Right atrium auricular region (tissue), 2 donors: ENCODE measurements around the gene CRCP. TPM values are rescaled to one million over a fixed set of nuclear protein-coding genes. Genes with fewer than 3 reads are reported as not detected.

Experiments used
- DNase-seq: peaks from one replicate; pipeline ENCODE4 v3.0.0-alpha.2; 2019; ENCODE audit warnings: low spot score
- H3K27ac ChIP-seq, 2 donors: fragments of 200-600 bp; sonication (generic); 1 replicate in 1 of 2; 2 replicates in 1 of 2; pipeline ENCODE4 v1.5.1; 2016 to 2019
- H3K27me3 ChIP-seq, 2 donors: fragments of 200-600 bp; sonication (generic); one replicate each; pipeline versions ENCODE4 v1.5.1 to v1.6.0; 2017 to 2019
- H3K36me3 ChIP-seq: fragments of 200-600 bp; sonication (generic); one replicate; pipeline ENCODE4 v1.5.1; 2016
- H3K4me1 ChIP-seq, 2 donors: fragments of 200-600 bp; sonication (generic); one replicate each; pipeline versions ENCODE4 v1.5.1 to v1.6.0; 2017 to 2019
- H3K4me3 ChIP-seq, 2 donors: fragments of 200-600 bp; sonication (generic); 1 replicate in 1 of 2; 2 replicates in 1 of 2; pipeline ENCODE4 v1.5.1; 2017 to 2019; ENCODE audit warnings: mild to moderate bottlenecking in 1 of 2, moderate library complexity in 1 of 2
- H3K9me3 ChIP-seq, 2 donors: fragments of 200-600 bp; sonication (generic); one replicate each; pipeline ENCODE4 v1.5.1; 2019
- total RNA-seq, 2 donors: library from RNA; depleted of rRNA; stranded (reverse); fragments of >200 nt; gene quantifications; one replicate each; pipeline ENCODE4 v1.1.0, GENCODE V29; 2016
- TF ChIP-seq, protein P1 (sequence below), 2 donors: fragments of 200-600 bp; sonication (generic); IDR thresholded peaks; one replicate each; pipeline ENCODE4 v1.5.1; 2019; ENCODE audit warnings: antibody characterized with exemption in 2 of 2

The CRCP gene
- total RNA-seq, 2 donors from 2014 or later, result 29.9 to 44.9 TPM

DNA sequence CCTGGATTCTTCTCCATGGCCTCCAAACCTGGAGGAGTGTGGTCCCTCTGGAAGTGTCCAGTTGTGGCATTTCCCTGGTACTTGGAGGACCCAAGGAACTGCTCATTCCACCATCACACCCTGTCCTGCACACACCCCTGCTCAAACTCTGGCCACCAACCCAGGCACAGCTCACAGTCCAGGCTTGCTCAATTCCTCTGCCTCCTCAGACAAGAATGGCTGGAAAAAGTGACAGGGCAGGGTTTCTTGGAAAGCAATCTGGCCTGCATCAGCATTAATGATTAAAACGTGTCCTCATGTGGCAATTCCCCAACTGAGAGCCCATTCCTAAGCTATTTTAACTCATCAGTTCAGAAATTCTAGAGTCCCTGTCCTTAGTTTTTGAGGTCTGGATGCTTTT is 73.3 kb downstream of the CRCP start:
- Histone ChIP-seq H3K27ac (peak overlapping the region in 1 of 2 donors; percentile 23), H3K27me3 (no peaks in the 10 kb centered on the region), H3K9me3 (no peaks in the 10 kb centered on the region), H3K4me1 (no peaks in the 10 kb centered on the region), H3K36me3 (no peaks in the 10 kb centered on the region), H3K4me3 (no peak overlapping the region)
- TF ChIP-seq, protein P1, sequence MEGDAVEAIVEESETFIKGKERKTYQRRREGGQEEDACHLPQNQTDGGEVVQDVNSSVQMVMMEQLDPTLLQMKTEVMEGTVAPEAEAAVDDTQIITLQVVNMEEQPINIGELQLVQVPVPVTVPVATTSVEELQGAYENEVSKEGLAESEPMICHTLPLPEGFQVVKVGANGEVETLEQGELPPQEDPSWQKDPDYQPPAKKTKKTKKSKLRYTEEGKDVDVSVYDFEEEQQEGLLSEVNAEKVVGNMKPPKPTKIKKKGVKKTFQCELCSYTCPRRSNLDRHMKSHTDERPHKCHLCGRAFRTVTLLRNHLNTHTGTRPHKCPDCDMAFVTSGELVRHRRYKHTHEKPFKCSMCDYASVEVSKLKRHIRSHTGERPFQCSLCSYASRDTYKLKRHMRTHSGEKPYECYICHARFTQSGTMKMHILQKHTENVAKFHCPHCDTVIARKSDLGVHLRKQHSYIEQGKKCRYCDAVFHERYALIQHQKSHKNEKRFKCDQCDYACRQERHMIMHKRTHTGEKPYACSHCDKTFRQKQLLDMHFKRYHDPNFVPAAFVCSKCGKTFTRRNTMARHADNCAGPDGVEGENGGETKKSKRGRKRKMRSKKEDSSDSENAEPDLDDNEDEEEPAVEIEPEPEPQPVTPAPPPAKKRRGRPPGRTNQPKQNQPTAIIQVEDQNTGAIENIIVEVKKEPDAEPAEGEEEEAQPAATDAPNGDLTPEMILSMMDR (IDR thresholded peaks at IDR 0.05), result no peak
- DNase-seq, result peak; percentile 85

DNA sequence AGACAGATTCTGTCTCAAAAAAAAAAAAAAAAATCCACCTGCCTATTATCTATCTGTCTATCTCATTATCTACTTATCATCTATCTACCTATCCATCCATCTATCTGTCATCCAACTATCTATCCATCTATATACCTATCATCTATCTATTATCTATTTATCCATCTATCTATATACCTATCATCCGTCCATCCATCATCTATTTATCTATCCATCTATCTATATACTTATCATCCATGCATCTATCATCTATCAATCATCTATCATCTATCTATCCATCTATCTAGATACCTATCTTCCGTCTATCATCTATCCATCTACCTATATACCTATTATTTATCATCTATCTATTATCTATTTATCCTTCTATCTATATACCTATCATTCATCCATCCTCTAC is 74.0 kb downstream of the CRCP start:
- no peak for DNase-seq
- no peak overlapping the region for H3K27ac ChIP-seq
- no peak overlapping the region for H3K4me3 ChIP-seq
- H3K9me3 ChIP-seq, result no peaks in the 10 kb centered on the region
- TF ChIP-seq, protein P1 (IDR thresholded peaks at IDR 0.05), result no peak
- no peaks in the 10 kb centered on the region for H3K36me3 ChIP-seq
- no peaks in the 10 kb centered on the region for H3K27me3 ChIP-seq
- no peaks in the 10 kb centered on the region for H3K4me1 ChIP-seq

DNA sequence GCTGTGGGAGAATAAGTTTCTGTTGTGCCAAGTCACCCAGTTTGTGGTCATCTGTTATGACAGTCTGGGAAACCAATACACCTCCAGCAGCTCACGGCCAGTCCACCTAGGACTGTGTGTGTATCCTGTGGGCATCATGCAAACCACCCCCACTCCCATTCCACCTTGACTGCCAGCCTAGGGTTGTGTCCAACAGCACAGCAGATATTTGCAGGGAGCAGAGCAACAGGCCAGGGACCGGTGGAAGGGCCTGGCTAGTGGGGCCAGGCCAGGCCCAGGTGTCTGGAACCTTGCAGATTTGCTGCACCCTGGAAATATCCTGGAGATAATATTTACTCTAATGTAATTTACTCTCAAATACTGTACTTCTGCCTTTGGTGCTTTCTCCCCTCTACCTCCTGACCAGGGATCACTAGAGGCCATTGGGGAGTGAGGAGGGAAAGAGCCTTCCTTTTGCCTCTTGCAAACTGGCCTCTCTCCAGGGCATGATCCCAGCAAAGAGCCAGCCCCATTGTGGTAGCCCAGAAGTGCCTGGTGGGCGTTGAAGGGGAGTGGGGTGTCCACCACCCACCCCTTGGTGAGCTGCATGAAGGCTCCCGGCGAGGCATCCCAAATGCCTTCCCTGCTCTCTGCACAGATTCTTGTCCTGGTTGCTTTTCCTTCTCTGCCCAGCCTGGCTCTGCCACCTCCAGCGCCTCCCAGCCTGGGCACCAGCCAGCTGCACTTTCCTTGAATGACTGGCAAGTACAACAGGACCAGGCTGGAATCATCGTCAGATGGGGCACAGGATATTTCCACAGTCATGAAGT is 75.3 kb downstream of the CRCP start:
- DNase-seq, result no peak
- TF ChIP-seq, protein P1 (IDR thresholded peaks at IDR 0.05), result no peak
- no peaks in the 10 kb centered on the region for H3K9me3 ChIP-seq
- no peaks in the 10 kb centered on the region for H3K27me3 ChIP-seq
- H3K4me3 ChIP-seq, result no peak overlapping the region
- H3K27ac ChIP-seq, result no peak overlapping the region
- no peaks in the 10 kb centered on the region for H3K36me3 ChIP-seq
- H3K4me1 ChIP-seq, result no peaks in the 10 kb centered on the region

DNA sequence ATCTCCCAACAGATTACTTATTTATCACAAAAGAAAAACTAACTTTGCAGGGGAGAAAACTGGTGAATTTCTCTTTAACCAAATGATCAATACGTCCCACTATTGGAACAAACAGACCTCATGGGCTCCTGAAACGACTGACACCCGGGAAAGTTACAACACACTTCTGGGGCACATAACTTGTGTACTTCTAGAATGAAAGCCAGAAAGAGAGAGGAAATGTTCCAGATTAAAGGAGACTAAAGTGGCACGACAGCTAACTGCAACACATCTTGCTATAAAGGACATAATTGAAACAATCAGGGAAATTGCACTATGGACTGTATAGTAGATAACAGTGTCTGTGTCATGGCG is 75.8 kb downstream of the CRCP start:
- no peak overlapping the region for H3K4me3 ChIP-seq
- H3K4me1 ChIP-seq, result no peaks in the 10 kb centered on the region
- no peaks in the 10 kb centered on the region for H3K9me3 ChIP-seq
- no peaks in the 10 kb centered on the region for H3K27me3 ChIP-seq
- H3K27ac ChIP-seq, result no peak overlapping the region
- TF ChIP-seq, protein P1 (IDR thresholded peaks at IDR 0.05), result no peak
- no peak for DNase-seq
- no peaks in the 10 kb centered on the region for H3K36me3 ChIP-seq

DNA sequence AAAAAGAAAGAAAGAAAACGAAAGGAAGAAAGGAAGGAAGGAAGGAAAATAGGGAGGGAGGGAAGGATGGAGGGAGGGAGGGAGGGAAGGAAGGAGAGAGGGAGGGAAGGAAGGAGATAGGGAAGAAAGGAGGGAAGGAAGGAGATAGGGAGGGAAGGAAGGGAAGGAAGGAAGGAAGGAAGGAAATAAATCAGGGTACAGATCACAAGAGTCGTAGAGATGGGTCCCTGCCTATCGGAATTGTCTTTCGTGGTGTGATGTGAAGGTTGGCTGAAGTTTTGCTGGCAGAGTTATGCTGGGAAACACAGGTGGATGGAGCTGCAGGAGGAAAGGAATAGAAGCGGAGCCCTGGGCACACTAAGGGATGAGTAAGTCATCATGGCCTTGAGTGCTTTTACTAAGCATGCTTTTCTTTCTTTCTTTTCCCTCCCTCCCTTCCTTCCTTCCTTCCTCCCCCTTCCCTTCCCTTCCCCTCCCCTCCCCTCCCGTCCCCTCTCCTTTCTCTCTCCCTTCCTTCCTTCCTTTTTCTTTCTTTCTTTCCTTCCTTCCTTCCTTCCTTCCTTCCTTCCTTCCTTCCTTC is 78.6 kb downstream of the CRCP start:
- DNase-seq, result no peak
- TF ChIP-seq, protein P1 (IDR thresholded peaks at IDR 0.05), result no peak
- H3K4me1 ChIP-seq, result no peaks in the 10 kb centered on the region
- no peak overlapping the region for H3K4me3 ChIP-seq
- no peaks in the 10 kb centered on the region for H3K9me3 ChIP-seq
- H3K27me3 ChIP-seq, result no peaks in the 10 kb centered on the region
- H3K36me3 ChIP-seq, result no peaks in the 10 kb centered on the region
- no peak overlapping the region for H3K27ac ChIP-seq
